SK-N-SH (cell line): ENCODE results near the gene PRDM5. TPM values are rescaled to one million over a fixed set of nuclear protein-coding genes. Genes with fewer than 3 reads are reported as not detected.

Experiments used
- CTCF ChIA-PET: fragments of 300-600, 350-600 bp; formaldehyde crosslinking; extraction: SDS; loops from one replicate; lab custom pipeline; 2021; lab: Yijun Ruan, JAX
- POLR2A ChIA-PET: fragments of 350-600 bp; sonication (Branson Sonifier 250); formaldehyde crosslinking; extraction: SDS; loops from one replicate; lab custom pipeline; 2020; ENCODE audit warnings: antibody characterized with exemption, inconsistent platforms; lab: Yijun Ruan, JAX
- DNase-seq: peaks from one replicate; pipeline ENCODE4 v3.0.0; 2012
- H2AFZ ChIP-seq: fragments of 200-600 bp; sonication (generic); 2 replicates; pipeline ENCODE4 v1.8.1; 2016; ENCODE audit warnings: antibody characterized with exemption, mild to moderate bottlenecking, low read depth
- H3F3A ChIP-seq: fragments of 200-600 bp; sonication (generic); replicated peaks from 2 replicates; pipeline ENCODE3; 2016; ENCODE audit warnings: antibody characterized with exemption, mild to moderate bottlenecking; ENCODE audit not compliant: insufficient read depth
- H3K27ac ChIP-seq, 2 experiments: fragments of 200-500 bp in 1 of 2; fragments of 200-600 bp in 1 of 2; sonication (Bioruptor generic) in 1 of 2; sonication (generic), shearing (Covaris generic) in 1 of 2; 2 replicates each; pipeline versions ENCODE4 v1.5.1 to v1.6.1; 2014 to 2016; ENCODE audit warnings: low read depth in 2 of 2, inconsistent platforms in 1 of 2, low read length in 1 of 2, mild to moderate bottlenecking in 1 of 2, mixed read lengths in 1 of 2
- H3K27me3 ChIP-seq: fragments of 200-600 bp; sonication (generic), shearing (Covaris generic); 2 replicates; pipeline ENCODE4 v1.6.1; 2016; ENCODE audit warnings: mixed run types; ENCODE audit not compliant: insufficient read depth
- H3K36me3 ChIP-seq, 2 experiments: fragments of 200-500 bp in 1 of 2; fragments of 200-600 bp in 1 of 2; sonication (Bioruptor generic) in 1 of 2; sonication (generic) in 1 of 2; replicated peaks in 1 of 2; 2 replicates each; pipeline versions ENCODE3 to v1.5.1; 2014 to 2016; ENCODE audit warnings: low read length in 1 of 2, mild to moderate bottlenecking in 1 of 2; ENCODE audit not compliant: insufficient read depth in 2 of 2, control insufficient read depth in 1 of 2
- H3K4me1 ChIP-seq, 2 experiments: fragments of 200-500 bp in 1 of 2; fragments of 200-600 bp in 1 of 2; sonication (Bioruptor generic) in 1 of 2; sonication (generic), shearing (Covaris generic) in 1 of 2; 2 replicates each; pipeline versions ENCODE4 v1.5.1 to v1.6.1; 2014 to 2016; ENCODE audit warnings: low read depth in 1 of 2, low read length in 1 of 2, mixed run types in 1 of 2; ENCODE audit not compliant: insufficient read depth in 2 of 2, control insufficient read depth in 1 of 2
- H3K4me2 ChIP-seq: fragments of 200-600 bp; sonication (generic), shearing (Covaris generic); 2 replicates; pipeline ENCODE4 v1.6.1; 2017; ENCODE audit warnings: mixed run types
- H3K4me3 ChIP-seq, 2 experiments: fragments of 200-500 bp in 1 of 2; fragments of 200-600 bp in 1 of 2; sonication (Bioruptor generic) in 1 of 2; sonication (generic), shearing (Covaris generic) in 1 of 2; 2 replicates each; pipeline versions ENCODE4 v1.5.1 to v1.8.1; 2014 to 2016; ENCODE audit warnings: low read depth in 2 of 2, inconsistent platforms in 1 of 2, low read length in 1 of 2, mild to moderate bottlenecking in 1 of 2, mixed read lengths in 1 of 2, moderate library complexity in 1 of 2
- H3K79me2 ChIP-seq: fragments of 200-600 bp; sonication (generic); 2 replicates; pipeline ENCODE4 v1.8.1; 2017; ENCODE audit warnings: mild to moderate bottlenecking; ENCODE audit not compliant: insufficient read depth
- H3K9ac ChIP-seq: fragments of 200-600 bp; sonication (generic); 2 replicates; pipeline ENCODE4 v1.6.1; 2017; ENCODE audit warnings: mixed run types
- H3K9me2 ChIP-seq: fragments of 200-600 bp; sonication (generic); 2 replicates; pipeline ENCODE4 v1.6.1; 2017; ENCODE audit warnings: mixed run types
- H3K9me3 ChIP-seq: fragments of 200-600 bp; sonication (generic); 2 replicates; pipeline ENCODE4 v1.6.1; 2017; ENCODE audit warnings: mixed run types, mild to moderate bottlenecking, moderate library complexity
- H4K20me1 ChIP-seq: fragments of 200-600 bp; sonication (generic); 2 replicates; pipeline ENCODE4 v1.6.1; 2017; ENCODE audit warnings: mild to moderate bottlenecking, mixed run types; ENCODE audit not compliant: insufficient read depth
- FOXJ3 ChIP-seq: sonication (generic); formaldehyde crosslinking; IDR thresholded peaks from 2 replicates; pipeline ENCODE4 v1.5.1; 2020; ENCODE audit warnings: mild to moderate bottlenecking, missing genetic modification reagents
- JUND ChIP-seq: IDR thresholded peaks from 2 replicates; pipeline ENCODE4 v1.4.0; 2012
- NFIC ChIP-seq: IDR thresholded peaks from 2 replicates; pipeline ENCODE4 v1.4.0; 2012; ENCODE audit warnings: borderline replicate concordance
- POLR2AphosphoS5 ChIP-seq: IDR thresholded peaks from 2 replicates; pipeline ENCODE4 v1.6.1; 2012; ENCODE audit warnings: low read depth, low read length
- TCF12 ChIP-seq: IDR thresholded peaks from 2 replicates; pipeline ENCODE4 v1.4.0; 2012
- TEAD4 ChIP-seq: IDR thresholded peaks from 2 replicates; pipeline ENCODE4 v1.4.0; 2012; ENCODE audit warnings: mild to moderate bottlenecking, borderline replicate concordance; ENCODE audit not compliant: insufficient read depth
- WGBS: methylation state at CpG from one replicate; pipeline ENCODE4 v1.1.6; 2017; ENCODE audit warnings: low lambda C conversion rate; 5-methylcytosine and 5-hydroxymethylcytosine counted together
- polyA plus RNA-seq, 3 experiments: library from polyadenylated mRNA; depleted of rRNA; stranded (reverse); fragments of >200 nt; gene quantifications; 2 replicates each; pipeline ENCODE4 v1.2.3, GENCODE V29; 2012
- TF ChIP-seq, protein P1 (sequence below): IDR thresholded peaks from 2 replicates; pipeline ENCODE4; 2012
- TF ChIP-seq, protein P2 (sequence below): fragments of 200-600 bp; sonication (generic); IDR thresholded peaks from 2 replicates; pipeline ENCODE4 v1.6.1; 2017; ENCODE audit warnings: antibody characterized with exemption, mild to moderate bottlenecking, moderate library complexity
- TF ChIP-seq, protein P3 (sequence below): fragments of 150-350 bp; IDR thresholded peaks from 2 replicates; pipeline ENCODE4 v1.6.1; 2017; ENCODE audit warnings: antibody characterized with exemption, low read length, low read depth, borderline replicate concordance
- TF ChIP-seq, protein P4 (sequence below): IDR thresholded peaks from 2 replicates; pipeline ENCODE4 v1.6.1; 2012; ENCODE audit warnings: mild to moderate bottlenecking, low read depth, low read length, moderate library complexity

The PRDM5 gene
- polyA plus RNA-seq, 1 of the 3 experiments (the other 2 are of a cell fraction), result 3.8 TPM

DNA sequence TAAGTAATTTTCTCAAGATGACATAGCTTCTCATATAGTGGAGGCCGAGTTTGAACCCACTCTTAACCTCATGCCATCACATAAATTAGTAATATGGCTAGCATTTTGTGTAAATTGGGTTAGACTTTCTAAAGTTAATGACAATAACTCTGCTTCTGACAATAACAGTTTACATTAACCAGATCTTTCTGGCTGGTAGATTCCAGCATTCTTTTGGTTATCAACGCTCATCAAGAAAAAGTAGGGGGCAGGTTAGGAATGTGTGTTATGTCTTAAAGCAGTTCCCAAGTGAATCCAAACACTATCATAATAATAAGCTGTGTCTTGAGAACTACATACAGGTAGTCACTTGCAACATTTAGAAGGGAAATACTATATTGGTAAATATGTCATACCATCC is 162.5 kb downstream of the PRDM5 start:
- ChIA-PET POLR2A (no interaction called here), CTCF (no interaction called here)
- Histone ChIP-seq H3K9me2 (no peaks in the 10 kb centered on the region), H2AFZ (no peak overlapping the region), H3K79me2 (no peaks in the 10 kb centered on the region), H4K20me1 (no peaks in the 10 kb centered on the region), H3K9ac (no peak overlapping the region), H3K9me3 (no peaks in the 10 kb centered on the region), H3K4me1 (peaks cover 0 to 2% of the 10 kb centered on the region in 2 experiments; a peak in 2 of 4 replicates), H3K4me2 (no peak overlapping the region), H3F3A (no peaks in the 10 kb centered on the region), H3K27ac (peak overlapping the region in 1 of 2 experiments; percentile 53; a peak in 1 of 4 replicates), H3K27me3 (no peaks in the 10 kb centered on the region), H3K36me3 (no peaks in the 10 kb centered on the region), H3K4me3 (no peak overlapping the region)
- DNase-seq, result no peak
- 84% methylated on average over 2 of the region's 2 CpGs for WGBS
- TF ChIP-seq TEAD4 (peak; percentile 21; the same call in 1 of the 2 replicates), TCF12 (peak; percentile 70), POLR2AphosphoS5 (no peak), FOXJ3 (CRISPR knock-in tag) (no peak), NFIC (no peak), JUND (no peak)
- TF ChIP-seq, protein P1, sequence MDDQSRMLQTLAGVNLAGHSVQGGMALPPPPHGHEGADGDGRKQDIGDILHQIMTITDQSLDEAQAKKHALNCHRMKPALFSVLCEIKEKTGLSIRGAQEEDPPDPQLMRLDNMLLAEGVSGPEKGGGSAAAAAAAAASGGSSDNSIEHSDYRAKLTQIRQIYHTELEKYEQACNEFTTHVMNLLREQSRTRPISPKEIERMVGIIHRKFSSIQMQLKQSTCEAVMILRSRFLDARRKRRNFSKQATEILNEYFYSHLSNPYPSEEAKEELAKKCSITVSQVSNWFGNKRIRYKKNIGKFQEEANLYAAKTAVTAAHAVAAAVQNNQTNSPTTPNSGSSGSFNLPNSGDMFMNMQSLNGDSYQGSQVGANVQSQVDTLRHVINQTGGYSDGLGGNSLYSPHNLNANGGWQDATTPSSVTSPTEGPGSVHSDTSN, result peak; percentile 52; the same call in 1 of the 2 replicates
- TF ChIP-seq, protein P2, sequence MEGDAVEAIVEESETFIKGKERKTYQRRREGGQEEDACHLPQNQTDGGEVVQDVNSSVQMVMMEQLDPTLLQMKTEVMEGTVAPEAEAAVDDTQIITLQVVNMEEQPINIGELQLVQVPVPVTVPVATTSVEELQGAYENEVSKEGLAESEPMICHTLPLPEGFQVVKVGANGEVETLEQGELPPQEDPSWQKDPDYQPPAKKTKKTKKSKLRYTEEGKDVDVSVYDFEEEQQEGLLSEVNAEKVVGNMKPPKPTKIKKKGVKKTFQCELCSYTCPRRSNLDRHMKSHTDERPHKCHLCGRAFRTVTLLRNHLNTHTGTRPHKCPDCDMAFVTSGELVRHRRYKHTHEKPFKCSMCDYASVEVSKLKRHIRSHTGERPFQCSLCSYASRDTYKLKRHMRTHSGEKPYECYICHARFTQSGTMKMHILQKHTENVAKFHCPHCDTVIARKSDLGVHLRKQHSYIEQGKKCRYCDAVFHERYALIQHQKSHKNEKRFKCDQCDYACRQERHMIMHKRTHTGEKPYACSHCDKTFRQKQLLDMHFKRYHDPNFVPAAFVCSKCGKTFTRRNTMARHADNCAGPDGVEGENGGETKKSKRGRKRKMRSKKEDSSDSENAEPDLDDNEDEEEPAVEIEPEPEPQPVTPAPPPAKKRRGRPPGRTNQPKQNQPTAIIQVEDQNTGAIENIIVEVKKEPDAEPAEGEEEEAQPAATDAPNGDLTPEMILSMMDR, result no peak
- TF ChIP-seq, protein P3, sequence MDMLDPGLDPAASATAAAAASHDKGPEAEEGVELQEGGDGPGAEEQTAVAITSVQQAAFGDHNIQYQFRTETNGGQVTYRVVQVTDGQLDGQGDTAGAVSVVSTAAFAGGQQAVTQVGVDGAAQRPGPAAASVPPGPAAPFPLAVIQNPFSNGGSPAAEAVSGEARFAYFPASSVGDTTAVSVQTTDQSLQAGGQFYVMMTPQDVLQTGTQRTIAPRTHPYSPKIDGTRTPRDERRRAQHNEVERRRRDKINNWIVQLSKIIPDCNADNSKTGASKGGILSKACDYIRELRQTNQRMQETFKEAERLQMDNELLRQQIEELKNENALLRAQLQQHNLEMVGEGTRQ, result no peak
- TF ChIP-seq, protein P4, sequence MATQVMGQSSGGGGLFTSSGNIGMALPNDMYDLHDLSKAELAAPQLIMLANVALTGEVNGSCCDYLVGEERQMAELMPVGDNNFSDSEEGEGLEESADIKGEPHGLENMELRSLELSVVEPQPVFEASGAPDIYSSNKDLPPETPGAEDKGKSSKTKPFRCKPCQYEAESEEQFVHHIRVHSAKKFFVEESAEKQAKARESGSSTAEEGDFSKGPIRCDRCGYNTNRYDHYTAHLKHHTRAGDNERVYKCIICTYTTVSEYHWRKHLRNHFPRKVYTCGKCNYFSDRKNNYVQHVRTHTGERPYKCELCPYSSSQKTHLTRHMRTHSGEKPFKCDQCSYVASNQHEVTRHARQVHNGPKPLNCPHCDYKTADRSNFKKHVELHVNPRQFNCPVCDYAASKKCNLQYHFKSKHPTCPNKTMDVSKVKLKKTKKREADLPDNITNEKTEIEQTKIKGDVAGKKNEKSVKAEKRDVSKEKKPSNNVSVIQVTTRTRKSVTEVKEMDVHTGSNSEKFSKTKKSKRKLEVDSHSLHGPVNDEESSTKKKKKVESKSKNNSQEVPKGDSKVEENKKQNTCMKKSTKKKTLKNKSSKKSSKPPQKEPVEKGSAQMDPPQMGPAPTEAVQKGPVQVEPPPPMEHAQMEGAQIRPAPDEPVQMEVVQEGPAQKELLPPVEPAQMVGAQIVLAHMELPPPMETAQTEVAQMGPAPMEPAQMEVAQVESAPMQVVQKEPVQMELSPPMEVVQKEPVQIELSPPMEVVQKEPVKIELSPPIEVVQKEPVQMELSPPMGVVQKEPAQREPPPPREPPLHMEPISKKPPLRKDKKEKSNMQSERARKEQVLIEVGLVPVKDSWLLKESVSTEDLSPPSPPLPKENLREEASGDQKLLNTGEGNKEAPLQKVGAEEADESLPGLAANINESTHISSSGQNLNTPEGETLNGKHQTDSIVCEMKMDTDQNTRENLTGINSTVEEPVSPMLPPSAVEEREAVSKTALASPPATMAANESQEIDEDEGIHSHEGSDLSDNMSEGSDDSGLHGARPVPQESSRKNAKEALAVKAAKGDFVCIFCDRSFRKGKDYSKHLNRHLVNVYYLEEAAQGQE, result no peak
